GM19043 (cell line): ENCODE measurements around the gene HIVEP3.
A peak's percentile ranks its signal among the peaks of the same experiment; 100 is the strongest.
"Not testable (repeated sequence)": the region's sequence is repeated elsewhere in the genome, so short reads cannot be mapped to it uniquely, and the experiment has no call there.

ENCODE experiments used
- ATAC-seq: cut with Tn5 transposase; IDR thresholded peaks from one replicate; pipeline ENCODE4 v1.9.1; 2021; ENCODE audit warnings: low read depth; ENCODE audit not compliant: unreplicated experiment

HIVEP3 gene

GRCh38 chr1:41924911-41925310 is 6.2 kb upstream of the HIVEP3 start:
- no peak for ATAC-seq

DNA sequence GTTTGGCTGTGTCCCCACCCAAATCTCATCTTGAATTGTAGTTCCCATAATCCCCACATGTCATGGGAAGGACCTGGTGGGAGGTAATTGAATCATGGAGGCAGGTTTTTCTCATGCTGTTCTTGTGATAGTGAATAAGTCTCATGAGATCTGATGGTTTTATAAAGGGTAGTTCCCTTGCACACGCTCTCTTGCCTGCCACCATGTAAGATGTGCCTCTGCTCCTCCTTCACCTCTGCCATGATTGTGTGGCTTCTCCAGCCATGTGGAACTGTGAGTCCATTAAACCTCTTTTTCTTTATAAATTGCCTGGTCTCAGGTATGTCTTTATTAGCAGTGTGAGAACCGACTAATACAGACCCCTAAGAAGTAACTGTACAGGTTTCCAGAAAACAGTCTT is 2.5 kb upstream of the HIVEP3 start:
- not testable (repeated sequence) for ATAC-seq

DNA sequence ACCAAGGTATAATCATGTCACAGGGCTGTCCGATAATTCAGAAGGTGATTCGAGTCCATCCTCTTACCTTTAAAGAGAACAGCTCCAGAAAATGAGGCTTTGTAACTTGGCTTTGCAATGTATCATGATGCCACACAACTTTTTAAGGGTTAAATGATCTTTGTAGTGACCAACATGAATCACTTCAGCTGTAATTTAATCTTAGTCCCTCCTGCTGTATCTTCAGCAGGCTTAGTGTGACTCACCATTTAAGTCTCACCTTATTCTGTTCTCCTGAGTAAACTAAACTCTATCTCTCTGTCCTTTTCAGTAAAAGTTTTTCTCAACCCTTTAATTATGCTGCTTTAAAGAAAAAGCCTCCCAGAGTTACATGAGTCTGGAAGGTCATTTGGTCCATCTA is 1.9 kb upstream of the HIVEP3 start:
- no peak for ATAC-seq

DNA sequence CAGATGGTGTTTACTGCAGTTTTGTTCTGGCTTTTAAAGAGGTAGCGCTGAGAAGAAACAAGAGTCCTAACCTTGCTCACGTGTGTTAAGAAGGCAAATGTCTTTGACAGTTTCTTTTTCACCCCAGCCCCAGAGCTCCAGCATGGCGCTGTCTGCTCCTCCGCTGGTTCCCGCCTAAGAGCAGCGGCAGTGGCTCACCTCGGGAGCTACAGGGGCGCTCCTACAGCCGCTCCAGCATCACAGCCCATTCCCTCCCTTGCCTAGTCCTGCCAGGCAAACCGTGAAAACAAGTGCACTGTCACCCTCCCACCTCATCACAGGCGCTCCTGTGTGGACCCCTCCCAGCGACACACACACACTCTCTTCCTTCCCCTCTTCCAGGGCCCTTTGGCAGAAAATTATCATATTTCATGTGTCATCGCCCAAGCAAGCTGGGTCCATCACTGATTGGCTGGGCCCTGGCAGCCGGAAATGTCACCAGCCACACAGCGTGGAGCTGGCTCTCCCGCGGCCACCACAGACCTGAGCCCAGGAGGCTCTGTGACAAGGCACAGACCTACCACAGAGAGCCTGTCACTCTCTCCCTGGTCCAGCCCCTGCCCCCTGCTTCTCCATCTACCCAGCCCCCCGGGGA is 1.2 kb upstream of the HIVEP3 start:
- ATAC-seq = peak; percentile 73

DNA sequence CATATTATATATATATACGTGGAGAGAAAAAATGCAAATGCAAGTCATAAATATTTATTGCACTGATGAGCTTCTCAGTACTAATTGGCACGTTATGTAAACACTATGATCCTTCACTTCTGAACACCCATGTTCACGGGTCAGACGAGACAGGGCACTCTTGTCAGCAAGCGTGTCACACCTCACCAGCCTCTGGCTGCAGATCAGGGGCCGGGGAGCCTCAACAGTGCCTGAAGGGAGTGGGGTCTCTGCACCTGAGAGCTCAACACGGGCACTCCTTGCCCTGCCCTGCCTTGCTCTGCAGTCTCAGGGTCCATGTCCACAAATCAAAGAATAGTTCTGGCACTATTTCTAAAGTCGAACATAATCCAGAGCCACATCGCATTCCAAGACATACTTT is 409 bp upstream of the HIVEP3 start:
- ATAC-seq = no peak

DNA sequence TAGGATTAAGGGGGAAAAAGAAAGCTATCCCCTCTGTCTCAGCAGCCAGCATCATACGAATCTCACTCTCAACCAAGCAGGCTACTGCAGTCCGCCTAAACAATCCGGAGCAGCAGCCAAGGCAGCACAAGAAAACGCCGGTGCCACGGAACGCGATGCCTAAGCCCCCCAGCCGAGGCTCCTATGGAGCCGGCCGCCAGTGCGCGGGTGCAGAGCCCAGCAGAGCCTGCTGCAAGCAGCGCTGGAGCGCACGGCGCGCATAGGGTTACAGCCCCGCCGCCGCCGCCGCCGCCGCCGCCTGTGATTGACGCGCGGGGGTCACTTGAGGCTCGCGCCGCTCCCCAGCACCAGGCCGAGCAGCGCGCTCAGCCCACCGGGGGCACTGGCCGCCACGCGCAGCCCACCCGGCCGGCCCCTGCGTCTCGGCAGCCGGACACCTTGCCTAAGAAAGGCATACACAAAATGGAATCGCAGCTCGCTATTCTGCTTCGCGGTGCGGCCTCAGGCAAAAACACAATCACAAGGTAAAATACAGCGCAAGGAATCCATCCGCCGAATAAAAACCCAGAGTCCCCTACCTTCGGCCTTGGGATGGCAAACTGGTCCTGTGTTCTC is 780 bp downstream of the HIVEP3 start:
- no peak for ATAC-seq

DNA sequence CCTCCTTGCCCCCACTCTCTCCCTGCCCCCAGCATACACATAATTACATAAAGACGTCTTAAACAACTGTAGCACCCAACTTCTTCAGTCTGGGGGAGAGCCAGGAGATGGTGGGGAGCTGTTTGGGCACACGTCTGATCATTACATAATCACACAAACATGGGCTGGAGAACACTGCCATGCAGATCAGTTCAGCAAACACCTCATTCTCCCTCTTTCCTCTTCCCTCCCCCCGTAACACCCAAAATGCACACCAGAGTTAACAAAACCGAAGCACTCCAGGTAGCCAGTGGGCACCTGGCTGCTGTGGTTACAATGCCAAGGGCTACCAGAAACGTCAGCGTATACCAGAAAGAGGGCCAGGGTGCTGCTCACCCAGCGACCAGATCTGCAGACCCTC is 1.6 kb downstream of the HIVEP3 start:
- ATAC-seq = no peak

- ATAC-seq = no peak
These were observed 2.7 kb downstream of the HIVEP3 start for GRCh38 chr1:41915786-41916571.

DNA sequence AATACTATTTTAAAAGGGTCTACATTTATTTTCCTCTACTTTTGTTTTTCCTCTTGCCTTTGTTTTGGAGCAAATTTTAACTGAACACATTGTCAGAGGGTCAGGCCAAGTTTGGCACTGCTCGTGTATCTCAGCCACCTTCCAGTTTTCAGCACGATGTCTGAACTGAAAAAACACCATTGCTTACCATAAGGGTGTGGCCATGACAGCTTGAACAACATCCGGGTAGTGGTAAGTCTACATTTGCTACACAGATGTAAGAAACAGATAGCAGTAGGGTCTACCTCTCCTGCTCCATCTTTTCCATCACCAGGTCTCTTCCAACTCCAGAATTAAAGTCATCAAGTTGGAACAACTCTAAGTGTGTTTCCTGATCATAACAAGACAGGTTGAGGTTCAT is 4.2 kb downstream of the HIVEP3 start:
- no peak for ATAC-seq

- ATAC-seq = no peak
These were observed 5.7 kb downstream of the HIVEP3 start for GRCh38 chr1:41913014-41913413.

- ATAC-seq = no peak
These were observed 10.3 kb downstream of the HIVEP3 start for GRCh38 chr1:41908288-41908895.

DNA sequence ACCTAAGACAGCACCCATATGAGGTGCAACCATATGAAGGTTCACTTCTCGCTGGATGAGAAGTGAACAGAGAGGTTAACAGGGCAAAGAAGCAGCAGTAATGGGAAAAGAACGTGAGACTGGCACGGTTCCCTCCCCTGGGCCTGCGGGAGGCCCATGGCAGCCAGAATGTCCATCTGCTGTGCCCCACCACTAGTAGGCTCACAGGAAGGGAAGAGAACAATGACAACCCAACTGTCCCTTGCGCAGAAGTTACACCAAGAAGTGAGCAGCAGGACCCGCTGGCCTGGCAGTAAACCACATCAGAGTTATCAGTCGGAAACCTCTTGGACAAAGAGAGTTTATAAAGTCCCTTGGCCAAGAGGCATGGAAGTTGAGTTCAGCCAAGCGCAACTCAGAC is 11.3 kb downstream of the HIVEP3 start:
- ATAC-seq = no peak

DNA sequence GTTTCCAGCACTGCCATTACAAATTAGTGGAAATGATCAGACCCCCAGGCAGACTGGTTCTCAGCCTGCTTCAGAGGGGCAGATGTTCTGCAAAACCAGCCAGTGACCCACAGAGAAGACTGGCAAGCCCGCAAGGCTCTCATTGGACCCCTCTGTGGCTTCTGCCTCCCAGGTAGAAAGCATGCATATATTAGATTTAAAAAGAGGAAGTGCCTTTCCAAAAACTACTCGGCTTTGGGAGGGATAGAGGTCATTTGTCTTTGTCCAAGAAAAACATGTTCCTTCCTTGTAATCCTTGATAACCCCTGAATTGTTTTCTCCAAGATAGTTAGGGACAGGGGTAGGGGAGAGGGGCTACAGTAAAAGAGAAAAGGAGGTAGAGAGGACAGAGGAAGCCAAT is 11.8 kb downstream of the HIVEP3 start:
- no peak for ATAC-seq

DNA sequence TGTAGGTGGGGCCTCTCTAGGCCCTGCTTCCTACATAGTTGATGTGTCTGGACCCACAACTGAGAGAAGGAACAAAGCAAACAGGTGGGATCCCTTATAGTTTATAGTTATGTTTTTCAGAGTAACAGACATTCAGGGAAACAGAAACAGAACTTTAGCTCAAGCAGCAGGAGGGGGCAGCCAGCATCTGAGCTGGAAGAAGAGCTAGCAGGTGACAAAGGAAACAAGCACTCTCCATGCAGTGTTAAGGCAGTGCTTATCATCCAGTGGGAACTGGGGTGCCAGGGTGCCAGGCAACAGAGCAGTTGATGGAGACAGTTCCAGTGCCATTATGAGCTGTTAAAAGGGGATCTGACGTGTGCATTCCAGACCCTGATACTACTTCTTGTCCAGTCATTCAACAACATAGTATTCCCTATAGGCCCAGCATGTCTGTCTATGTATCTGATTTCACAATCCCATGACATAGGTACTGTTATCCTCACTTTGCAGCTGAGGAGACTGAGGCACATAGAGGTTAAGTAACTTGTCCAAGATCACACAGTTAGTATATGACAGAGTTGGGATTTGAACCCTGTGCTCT is 13.5 kb downstream of the HIVEP3 start:
- no peak for ATAC-seq

DNA sequence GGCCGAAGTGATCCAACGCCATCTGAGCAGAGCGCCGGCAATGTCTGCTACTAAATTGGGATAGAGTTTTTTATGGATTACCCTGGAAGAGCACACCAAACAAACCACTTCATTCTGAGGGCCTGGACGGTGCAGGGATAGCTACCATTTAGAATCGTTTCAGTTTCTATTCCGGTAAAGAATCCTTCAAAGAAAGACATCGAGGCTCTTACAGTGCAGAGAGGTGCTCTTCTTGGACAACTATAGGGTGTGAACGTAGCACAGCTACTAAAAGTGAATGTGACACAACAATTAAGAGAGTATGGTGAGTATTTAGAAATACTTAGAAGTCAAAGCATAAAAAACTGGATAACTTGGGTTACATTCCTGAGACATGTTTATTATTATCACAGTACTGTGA is 16.1 kb downstream of the HIVEP3 start:
- ATAC-seq = no peak

- ATAC-seq = no peak
These were observed 16.6 kb downstream of the HIVEP3 start for GRCh38 chr1:41902159-41902577.

- ATAC-seq = no peak
These were observed 17.2 kb downstream of the HIVEP3 start for GRCh38 chr1:41901551-41901950.

DNA sequence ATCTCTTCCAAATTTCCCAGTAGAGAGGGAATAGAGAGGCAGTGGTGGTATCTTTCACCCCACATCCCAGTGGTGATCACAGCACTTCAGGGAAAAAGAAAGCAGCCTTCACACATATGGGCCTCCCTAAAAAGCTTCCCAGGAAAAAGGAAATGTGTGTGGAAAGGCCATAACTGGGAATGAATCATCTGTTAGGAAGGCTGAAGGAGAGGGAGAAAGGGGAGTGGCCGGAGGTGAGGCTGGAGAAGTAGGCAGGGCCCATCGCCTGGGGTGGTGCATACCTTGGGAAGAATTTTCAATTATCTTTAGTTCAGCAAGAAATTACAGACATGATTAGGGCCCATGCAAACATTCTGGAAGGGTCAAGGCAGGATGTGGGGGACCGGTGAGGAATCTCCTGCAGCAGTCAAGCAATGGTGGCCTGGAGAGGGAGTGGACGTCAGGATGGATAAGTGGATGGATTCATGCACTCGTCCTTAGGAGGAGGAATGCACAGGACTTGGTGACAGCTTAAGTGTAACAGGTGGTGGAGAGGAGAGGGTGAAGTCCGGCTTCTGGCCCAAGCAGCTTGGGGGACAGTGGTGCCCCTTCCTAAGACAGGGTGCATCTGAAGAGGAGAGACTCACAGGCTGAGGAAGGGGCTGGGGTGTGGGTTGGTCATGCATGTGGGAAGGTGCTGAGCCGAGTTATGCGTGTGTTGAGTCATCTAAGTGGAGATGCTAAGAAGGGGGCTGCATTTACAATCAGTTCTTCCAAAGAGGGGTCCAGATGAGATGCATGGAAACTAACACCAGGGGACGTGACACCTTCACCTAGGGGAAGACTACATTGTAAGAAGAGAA is 17.9 kb downstream of the HIVEP3 start:
- ATAC-seq = no peak

DNA sequence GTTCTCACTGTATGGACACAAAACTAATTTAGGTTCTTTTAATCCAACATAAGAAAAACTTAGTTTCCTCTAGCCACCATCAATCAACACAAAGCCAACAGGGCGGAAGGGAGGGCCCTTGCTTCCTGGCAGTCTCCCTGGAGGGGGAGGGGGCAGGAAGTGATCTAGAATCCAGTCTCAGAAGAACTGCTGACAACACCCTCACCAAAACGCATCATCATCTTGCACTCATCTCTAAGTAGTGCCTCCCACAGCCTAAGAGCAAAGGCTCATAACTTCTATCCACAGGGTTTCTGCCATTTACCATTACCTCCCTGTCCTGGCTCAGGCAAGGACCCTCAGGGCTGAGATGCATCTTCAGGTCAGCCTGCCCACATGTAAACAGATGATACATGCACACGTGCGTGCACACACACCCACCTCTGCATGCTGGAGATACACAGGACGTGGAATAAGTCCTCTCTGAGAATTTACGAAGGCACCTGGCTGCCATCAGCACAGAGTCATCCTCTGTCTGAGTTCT is 20.5 kb downstream of the HIVEP3 start:
- no peak for ATAC-seq

DNA sequence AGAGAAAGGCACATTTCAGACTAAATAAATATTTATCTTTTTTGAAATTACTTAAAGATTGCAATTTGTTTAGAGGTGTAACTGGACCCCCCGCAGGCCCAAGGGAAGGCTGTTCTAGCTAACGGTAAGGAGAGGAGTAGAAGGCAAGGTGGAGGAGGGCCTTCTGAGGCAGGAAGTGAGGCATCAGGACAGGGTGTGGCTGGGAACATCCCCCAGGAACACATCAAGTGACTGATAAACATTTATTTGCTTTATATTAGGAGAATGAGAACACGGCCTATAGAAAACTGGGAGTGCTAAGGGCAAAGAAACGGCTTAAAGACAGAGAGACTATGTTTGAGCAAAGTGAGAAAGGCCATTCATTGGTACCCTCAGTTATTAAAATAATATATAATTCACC is 23.2 kb downstream of the HIVEP3 start:
- no peak for ATAC-seq
